ENCODE data around the gene TTYH1.

- TF ChIP-seq POLR2A (IDR thresholded peaks at IDR 0.05; ENCODE audit: low read depth, low read length): no peak
- no peak for TF ChIP-seq CTCF (IDR thresholded peaks at IDR 0.05; ENCODE audit: extremely low read depth in 1 of 2, insufficient read depth in 1 of 2, low read depth in 1 of 2, low read length in 2 of 2)
- TF ChIP-seq EZH2 (IDR thresholded peaks at IDR 0.05; ENCODE audit: borderline replicate concordance, low read depth, low read length, severe bottlenecking): no peak
- TF ChIP-seq POLR2AphosphoS5 (IDR thresholded peaks at IDR 0.05; ENCODE audit: insufficient read depth, low read depth, low read length): no peak
- no peak for TF ChIP-seq MAX (IDR thresholded peaks at IDR 0.05; ENCODE audit: insufficient read depth, insufficient read length)
Measured at GRCh38 chr19:54422136-54422535, 6.9 kb downstream of the TTYH1 start.
